Activated T-helper 1 cell treated with anti-CD3 and anti-CD28 coated beads, Interleukin-12 subunit alpha, Interleukin-12 subunit beta, Interleukin-2, Interleukin-4 antibody, amounts not matched to agents 30 ng/mL and 10 ng/mL and 1 ng/mL, durations not matched to agents 14 hours and 24 hours and 36 hours (primary cell): ENCODE data around the gene SNX8. TPM values are rescaled to one million over a fixed set of nuclear protein-coding genes. Genes with fewer than 3 reads are reported as not detected.

Source experiments
- DNase-seq: peaks from one replicate; pipeline ENCODE4 v3.0.0; 2021; ENCODE audit warnings: low spot score
- H3K27ac Mint-ChIP-seq: one replicate; pipeline ENCODE4 v1.8.0; 2021; ENCODE audit warnings: mild to moderate bottlenecking, mixed read lengths
- H3K27me3 Mint-ChIP-seq: one replicate; pipeline ENCODE4 v1.8.0; 2022; ENCODE audit warnings: mild to moderate bottlenecking, moderate library complexity, mixed read lengths; ENCODE audit not compliant: insufficient read depth
- H3K36me3 Mint-ChIP-seq: one replicate; pipeline ENCODE4 v1.8.0; 2021; ENCODE audit warnings: low read depth, mixed read lengths
- H3K4me1 Mint-ChIP-seq: one replicate; pipeline ENCODE4 v1.8.0; 2021; ENCODE audit warnings: low read depth, mixed read lengths
- H3K4me3 Mint-ChIP-seq: one replicate; pipeline ENCODE4 v1.8.0; 2021; ENCODE audit warnings: mild to moderate bottlenecking, moderate library complexity, mixed read lengths
- H3K9me3 Mint-ChIP-seq: one replicate; pipeline ENCODE4 v1.8.0; 2021; ENCODE audit warnings: mixed read lengths
- intact Hi-C: fragments of 100-400 bp; cut with micrococcal nuclease; formaldehyde crosslinking; loops from one replicate; pipeline ENCODE4 v1.15.1; 2024
- total RNA-seq: library from RNA; stranded (reverse); gene quantifications from 2 replicates; pipeline ENCODE4 v1.2.3, GENCODE V29; 2022

SNX8 gene
- total RNA-seq, 1 donor from 2014 or later, result 41.8 TPM

- no peak overlapping the region for H3K27ac Mint-ChIP-seq
- H3K36me3 Mint-ChIP-seq, result peaks cover 8% of the 10 kb centered on the region
- no peak overlapping the region for H3K4me3 Mint-ChIP-seq
- no peak for DNase-seq
- intact Hi-C loops, result no loop called here
- H3K9me3 Mint-ChIP-seq, result no peaks in the 10 kb centered on the region
- peaks cover 9% of the 10 kb centered on the region for H3K4me1 Mint-ChIP-seq
- no peaks in the 10 kb centered on the region for H3K27me3 Mint-ChIP-seq
These were observed 51.1 kb downstream of the SNX8 start for GRCh38 chr7:2263176-2263575.

GRCh38 chr7:2261611-2262010, 52.6 kb downstream of the SNX8 start:
- DNase-seq, result no peak
- Mint-ChIP-seq H3K4me3 (no peak overlapping the region), H3K27ac (peak overlapping the region; percentile 82)

GRCh38 chr7:2260820-2261219, 53.4 kb downstream of the SNX8 start:
- no peaks in the 10 kb centered on the region for H3K9me3 Mint-ChIP-seq
- no peak overlapping the region for H3K27ac Mint-ChIP-seq
- H3K4me1 Mint-ChIP-seq, result peaks cover 9% of the 10 kb centered on the region
- peaks cover 8% of the 10 kb centered on the region for H3K36me3 Mint-ChIP-seq
- intact Hi-C loops, result no loop called here
- no peak for DNase-seq
- H3K27me3 Mint-ChIP-seq, result no peaks in the 10 kb centered on the region
- no peak overlapping the region for H3K4me3 Mint-ChIP-seq

More at GRCh38 chr7:2261611-2262010, 52.6 kb downstream of the SNX8 start:
- Mint-ChIP-seq H3K9me3 (no peaks in the 10 kb centered on the region), H3K27me3 (no peaks in the 10 kb centered on the region), H3K36me3 (peaks cover 8% of the 10 kb centered on the region), H3K4me1 (peaks cover 9% of the 10 kb centered on the region)
- intact Hi-C loops, result no loop called here

DNA sequence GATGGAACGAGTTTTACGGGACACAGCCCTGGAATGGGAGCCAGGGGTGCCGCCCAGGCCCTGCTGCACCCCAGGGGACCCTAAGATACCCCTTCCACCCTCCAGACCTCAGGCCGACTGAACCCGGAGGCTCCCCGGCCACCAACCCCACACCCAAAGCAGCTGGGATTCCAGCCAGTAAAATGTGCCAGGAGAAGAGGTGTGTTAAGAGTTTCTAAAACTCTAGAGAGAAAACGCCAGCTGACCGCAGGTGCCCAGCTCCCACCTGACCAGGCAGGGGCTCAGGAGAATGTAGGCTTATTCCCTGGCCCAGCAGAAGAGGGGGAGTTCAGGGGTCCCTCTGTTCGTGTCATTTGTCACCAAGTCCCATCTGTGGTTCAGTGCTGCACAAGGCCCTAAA, 54.8 kb downstream of the SNX8 start:
- H3K4me1 Mint-ChIP-seq, result peaks cover 14% of the 10 kb centered on the region
- no peaks in the 10 kb centered on the region for H3K27me3 Mint-ChIP-seq
- no peak overlapping the region for H3K4me3 Mint-ChIP-seq
- no peak overlapping the region for H3K27ac Mint-ChIP-seq
- H3K9me3 Mint-ChIP-seq, result no peaks in the 10 kb centered on the region
- H3K36me3 Mint-ChIP-seq, result peaks cover 13% of the 10 kb centered on the region
- intact Hi-C loops, result no loop called here
- no peak for DNase-seq

DNA sequence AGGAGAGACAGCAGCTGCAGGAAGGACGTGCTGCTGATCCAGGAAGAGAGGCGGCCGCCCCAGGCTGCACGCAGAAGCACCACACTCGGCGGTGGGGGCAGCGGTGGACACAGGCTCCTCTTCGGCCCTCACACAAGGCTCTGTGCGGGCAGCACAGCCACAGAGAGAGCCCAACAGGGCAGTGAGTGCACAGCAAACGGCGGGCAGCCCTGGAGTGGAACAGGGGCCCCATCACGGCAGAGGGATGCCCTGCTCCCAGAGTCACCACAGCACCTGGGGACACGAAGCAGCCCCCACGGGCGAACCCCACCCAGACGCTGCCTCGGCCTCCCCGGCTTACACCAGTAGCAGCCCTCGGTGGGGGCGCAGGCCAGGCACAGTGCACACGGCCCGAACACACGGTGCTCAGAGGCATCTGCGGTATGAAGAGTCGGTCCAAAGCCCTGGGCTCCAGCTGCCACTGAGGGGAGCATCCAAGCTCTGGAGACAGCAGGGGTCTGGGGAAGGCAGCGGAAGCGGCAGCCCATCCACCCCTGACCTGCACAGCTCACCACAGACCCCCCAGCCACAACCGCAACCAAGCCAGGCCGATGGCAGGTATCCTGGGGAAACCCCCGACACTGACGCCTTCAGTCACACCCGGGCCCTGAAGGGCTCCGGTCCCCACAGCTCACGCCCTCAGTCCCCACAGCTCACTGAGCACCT, 55.4 kb downstream of the SNX8 start:
- Mint-ChIP-seq H3K27me3 (no peaks in the 10 kb centered on the region), H3K27ac (no peak overlapping the region), H3K36me3 (peaks cover 7% of the 10 kb centered on the region), H3K4me1 (peaks cover 14% of the 10 kb centered on the region), H3K4me3 (no peak overlapping the region), H3K9me3 (no peaks in the 10 kb centered on the region)
- intact Hi-C loops, result no loop called here
- DNase-seq, result no peak

DNA sequence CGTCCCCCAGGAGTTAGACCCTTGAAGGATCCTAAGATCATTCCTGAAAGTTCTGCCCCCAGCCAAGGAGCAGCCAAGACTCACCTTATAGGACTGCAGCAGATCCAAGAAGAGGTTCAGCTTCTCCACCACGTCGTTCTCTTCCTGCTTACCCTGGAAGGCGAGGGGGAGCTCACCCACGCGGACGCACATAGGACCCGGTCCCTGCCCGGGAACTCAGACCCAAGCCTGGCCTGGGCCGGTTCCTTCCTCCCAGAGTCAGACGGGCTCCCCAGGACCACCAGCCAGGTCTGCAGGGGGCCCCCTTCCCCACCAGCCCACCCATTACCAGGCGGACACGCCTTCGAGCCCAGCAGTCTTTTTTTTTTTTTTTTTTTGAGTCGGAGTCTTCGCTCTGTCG, 56.6 kb downstream of the SNX8 start:
- H3K36me3 Mint-ChIP-seq, result peaks cover 7% of the 10 kb centered on the region
- H3K27ac Mint-ChIP-seq, result no peak overlapping the region
- no peaks in the 10 kb centered on the region for H3K27me3 Mint-ChIP-seq
- no peak for DNase-seq
- no peak overlapping the region for H3K4me3 Mint-ChIP-seq
- peaks cover 14% of the 10 kb centered on the region for H3K4me1 Mint-ChIP-seq
- H3K9me3 Mint-ChIP-seq, result no peaks in the 10 kb centered on the region
- intact Hi-C loops, result no loop called here

DNA sequence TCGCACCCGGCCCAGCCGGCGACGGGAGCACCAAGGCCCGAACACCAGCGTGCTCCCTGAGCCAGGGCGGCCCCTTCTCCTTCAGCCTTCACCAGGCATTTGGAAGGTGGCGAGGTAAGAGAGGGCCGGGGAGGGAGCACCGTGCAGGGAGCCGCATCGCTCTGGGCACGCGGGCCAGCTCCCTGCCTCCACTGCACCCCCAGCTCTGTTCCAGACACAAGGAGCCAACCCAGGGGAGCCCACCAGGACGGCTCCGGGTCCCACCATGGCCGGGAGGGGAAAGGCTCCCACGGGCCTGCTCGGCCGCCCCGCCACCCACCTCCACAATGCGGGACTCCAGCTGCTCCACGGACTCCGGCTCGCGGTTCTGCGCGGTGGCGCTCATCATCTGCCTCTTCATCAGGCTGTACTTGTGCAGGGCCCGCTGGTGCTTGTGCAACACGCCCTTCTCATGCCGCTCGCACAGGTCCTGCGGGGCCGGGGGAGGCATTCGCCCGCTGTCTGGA, 57.1 kb downstream of the SNX8 start:
- Mint-ChIP-seq H3K27me3 (no peaks in the 10 kb centered on the region), H3K36me3 (peaks cover 7% of the 10 kb centered on the region), H3K9me3 (no peaks in the 10 kb centered on the region), H3K4me3 (no peak overlapping the region), H3K27ac (no peak overlapping the region), H3K4me1 (peaks cover 14% of the 10 kb centered on the region)
- intact Hi-C loops, result no loop called here
- DNase-seq, result no peak

DNA sequence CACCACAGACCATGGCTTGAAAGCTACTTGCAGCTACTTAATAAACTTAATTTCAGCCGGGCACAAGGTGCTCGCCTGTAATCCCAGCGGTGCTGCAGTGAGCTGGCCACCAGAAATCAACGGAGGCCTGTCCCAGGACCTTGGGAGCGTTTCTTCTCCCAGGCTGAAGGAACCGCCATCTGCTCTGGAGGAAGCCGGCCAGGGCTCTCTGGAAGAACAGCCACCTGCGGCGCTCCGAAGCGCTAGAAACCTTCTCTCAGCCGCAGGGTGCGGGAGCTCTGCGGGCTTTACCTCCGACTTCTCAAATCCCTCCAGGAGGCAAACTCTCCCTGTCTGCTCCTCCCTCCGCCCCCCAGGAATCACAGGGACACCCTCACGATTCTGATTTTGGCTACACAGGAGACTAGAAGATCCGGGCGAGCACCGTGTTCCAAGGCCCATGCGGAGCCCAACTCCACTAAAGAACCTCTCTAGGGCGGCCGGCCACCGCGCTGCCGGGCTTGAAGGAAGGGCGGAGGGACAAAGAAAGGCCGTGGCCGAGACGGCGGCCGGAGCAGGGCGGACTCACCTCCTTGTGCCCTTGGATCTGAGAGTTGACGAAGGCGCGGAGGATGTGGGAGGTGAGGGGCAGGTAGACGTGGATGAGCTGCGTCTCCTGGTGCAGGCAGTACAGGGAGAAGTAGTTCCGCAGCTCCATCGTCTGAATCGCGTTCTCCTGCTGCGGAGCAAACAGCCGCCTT, 57.8 kb downstream of the SNX8 start:
- Mint-ChIP-seq H3K27ac (no peak overlapping the region), H3K36me3 (peaks cover 7% of the 10 kb centered on the region), H3K27me3 (no peaks in the 10 kb centered on the region), H3K4me1 (peaks cover 8% of the 10 kb centered on the region), H3K4me3 (no peak overlapping the region), H3K9me3 (no peaks in the 10 kb centered on the region)
- intact Hi-C loops, result no loop called here
- no peak for DNase-seq

GRCh38 chr7:2255145-2256139, 58.8 kb downstream of the SNX8 start:
- Mint-ChIP-seq H3K36me3 (peaks cover 11% of the 10 kb centered on the region), H3K4me3 (no peak overlapping the region), H3K4me1 (peaks cover 5% of the 10 kb centered on the region), H3K27ac (no peak overlapping the region), H3K27me3 (no peaks in the 10 kb centered on the region), H3K9me3 (no peaks in the 10 kb centered on the region)
- intact Hi-C loops, result no loop called here
- DNase-seq, result no peak

DNA sequence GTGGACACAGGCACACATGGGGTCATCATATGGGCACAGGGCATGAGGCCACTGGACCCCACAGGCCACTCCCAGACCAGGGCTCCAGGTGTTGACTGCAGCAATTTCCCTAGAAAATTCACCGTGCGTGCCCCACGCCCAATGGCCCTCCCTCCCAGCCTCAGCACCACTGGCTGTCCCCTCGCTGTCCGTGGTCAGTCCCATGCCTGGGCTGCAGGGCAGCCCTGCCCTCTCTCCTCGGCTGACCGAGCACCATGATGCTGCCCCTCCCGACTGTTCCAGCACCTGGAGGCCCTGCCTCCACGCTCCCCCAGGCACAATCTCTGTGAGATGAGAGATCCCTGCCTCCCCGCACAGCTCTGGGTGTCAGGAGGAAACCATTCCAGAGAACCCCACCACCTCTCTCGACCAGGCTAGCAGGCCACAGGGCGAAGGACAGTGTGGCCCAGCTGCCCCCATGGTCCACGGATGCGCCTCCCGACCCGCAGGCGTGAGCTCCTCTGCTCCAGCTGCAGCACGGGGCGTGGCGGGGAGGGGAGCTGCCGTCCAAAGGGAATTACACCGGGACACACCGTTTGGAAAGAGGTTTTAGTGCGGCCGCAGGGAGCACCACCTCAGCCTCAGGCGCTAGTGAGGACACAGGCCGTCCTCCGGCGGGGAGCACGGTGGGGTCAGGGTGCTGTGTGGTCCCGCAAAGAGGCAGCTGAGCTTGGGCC, 59.7 kb downstream of the SNX8 start:
- no peak for DNase-seq
- Mint-ChIP-seq H3K36me3 (peaks cover 9% of the 10 kb centered on the region), H3K27me3 (no peaks in the 10 kb centered on the region), H3K4me3 (no peak overlapping the region), H3K4me1 (peaks cover 6% of the 10 kb centered on the region), H3K27ac (peak overlapping the region; percentile 29), H3K9me3 (no peaks in the 10 kb centered on the region)
- intact Hi-C loops, result no loop called here

DNA sequence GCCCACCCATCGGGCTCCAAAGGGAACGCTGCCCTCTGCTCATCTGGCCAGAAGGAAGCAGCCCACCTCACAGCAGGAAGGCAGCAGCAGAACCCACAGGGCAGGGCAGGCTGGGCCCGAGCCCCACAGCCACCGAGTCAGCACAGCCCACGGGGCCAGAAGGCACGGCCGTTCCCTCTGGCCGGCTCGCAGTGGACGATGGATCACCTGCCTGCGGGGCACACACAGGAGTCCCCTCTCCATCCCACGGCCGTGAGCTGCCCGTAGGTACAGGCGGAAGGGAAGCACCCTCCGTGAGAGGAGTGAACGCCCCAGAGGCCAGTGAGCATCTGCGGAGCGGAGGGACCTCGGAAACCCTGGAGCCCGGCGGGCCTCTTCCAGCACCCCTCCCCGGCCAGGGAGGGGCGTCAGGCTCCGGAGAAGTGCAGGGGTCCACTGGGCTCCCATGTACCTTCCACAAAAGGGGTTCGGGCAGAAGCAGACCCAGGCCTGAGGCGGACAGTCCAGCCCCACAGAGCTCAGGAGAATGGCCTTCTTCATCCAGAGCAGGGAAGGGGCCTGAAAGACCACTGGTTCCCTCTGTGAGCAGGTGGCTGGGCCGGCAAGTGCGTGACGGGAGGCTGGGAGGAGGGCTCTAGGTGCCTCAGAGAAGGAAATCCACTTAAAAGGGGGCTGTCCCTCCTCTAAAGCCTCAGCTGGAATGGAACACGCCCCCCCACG, 60.6 kb downstream of the SNX8 start:
- intact Hi-C loops, result no loop called here
- H3K27ac Mint-ChIP-seq, result no peak overlapping the region
- H3K36me3 Mint-ChIP-seq, result peaks cover 9% of the 10 kb centered on the region
- no peak overlapping the region for H3K4me3 Mint-ChIP-seq
- H3K4me1 Mint-ChIP-seq, result peaks cover 15% of the 10 kb centered on the region
- H3K9me3 Mint-ChIP-seq, result no peaks in the 10 kb centered on the region
- no peaks in the 10 kb centered on the region for H3K27me3 Mint-ChIP-seq
- DNase-seq, result no peak

DNA sequence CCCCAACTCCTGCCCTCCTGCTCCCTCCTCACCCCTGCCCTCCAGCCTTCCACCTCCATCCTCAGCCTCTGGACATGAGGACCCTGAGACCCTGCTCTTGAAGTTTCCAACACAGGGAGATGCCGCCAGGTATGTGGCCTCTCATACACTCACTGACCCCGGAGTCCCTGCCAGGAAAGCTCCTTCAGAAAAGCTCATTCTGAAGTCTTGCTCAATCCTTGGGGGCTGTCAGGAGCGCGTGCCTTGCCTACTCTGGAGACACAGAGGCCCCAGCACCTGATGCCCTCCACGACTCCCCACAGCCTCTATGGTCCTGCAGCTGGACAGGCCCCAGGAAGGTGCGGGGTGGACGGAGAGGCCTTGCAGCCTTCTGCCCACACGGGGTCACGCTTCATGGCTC, 61.2 kb downstream of the SNX8 start:
- Mint-ChIP-seq H3K27ac (peak overlapping the region; percentile 58), H3K4me3 (no peak overlapping the region), H3K9me3 (no peaks in the 10 kb centered on the region), H3K27me3 (no peaks in the 10 kb centered on the region), H3K36me3 (peaks cover 9% of the 10 kb centered on the region), H3K4me1 (peaks cover 18% of the 10 kb centered on the region)
- intact Hi-C loops, result no loop called here
- DNase-seq, result no peak
